Endodermal cell (in vitro differentiated cells): ENCODE data around the gene NATD1. TPM values are rescaled to one million over a fixed set of nuclear protein-coding genes. Genes with fewer than 3 reads are reported as not detected.
A peak's percentile ranks its signal among the peaks of the same experiment; 100 is the strongest.

Source experiments
- DNase-seq: peaks from one replicate; pipeline ENCODE4 v3.0.0-alpha.2; 2017
- H3K27ac ChIP-seq: 2 replicates; pipeline ENCODE4 v1.5.1; 2013; ENCODE audit warnings: mild to moderate bottlenecking, low read depth, low read length, moderate library complexity
- H3K27me3 ChIP-seq: 2 replicates; pipeline ENCODE4 v1.6.1; 2013; ENCODE audit warnings: mild to moderate bottlenecking, low read length, moderate library complexity; ENCODE audit not compliant: insufficient read depth, control insufficient read depth, poor library complexity, severe bottlenecking
- H3K36me3 ChIP-seq: 2 replicates; pipeline ENCODE4 v1.7.0; 2013; ENCODE audit warnings: mild to moderate bottlenecking, low read length, moderate library complexity; ENCODE audit not compliant: control insufficient read depth, insufficient read depth
- H3K4me1 ChIP-seq: one replicate; pipeline ENCODE4 v1.7.0; 2013; ENCODE audit warnings: low read length; ENCODE audit not compliant: control insufficient read depth, insufficient read depth
- H3K4me3 ChIP-seq: 2 replicates; pipeline ENCODE4 v1.5.1; 2013; ENCODE audit warnings: mild to moderate bottlenecking, low read length, moderate library complexity
- H3K9ac ChIP-seq: 2 replicates; pipeline ENCODE4 v1.6.1; 2013; ENCODE audit warnings: mild to moderate bottlenecking, low read length, moderate library complexity; ENCODE audit not compliant: poor library complexity, severe bottlenecking; ENCODE audit errors: extremely low read depth
- H3K9me3 ChIP-seq: 2 replicates; pipeline ENCODE4 v1.6.1; 2013; ENCODE audit warnings: mild to moderate bottlenecking, low read length, moderate library complexity; ENCODE audit not compliant: control insufficient read depth
- H3K27ac Mint-ChIP-seq: 2 replicates; pipeline ENCODE4 v1.8.0; 2020; ENCODE audit warnings: mixed read lengths
- H3K27me3 Mint-ChIP-seq: 2 replicates; pipeline ENCODE4 v1.8.0; 2021; ENCODE audit warnings: mild to moderate bottlenecking, mixed read lengths; ENCODE audit not compliant: insufficient read depth
- H3K36me3 Mint-ChIP-seq: 2 replicates; pipeline ENCODE4 v1.8.0; 2020; ENCODE audit warnings: low read depth, mixed read lengths
- H3K4me1 Mint-ChIP-seq: 2 replicates; pipeline ENCODE4 v1.8.0; 2020; ENCODE audit warnings: mixed read lengths
- H3K4me3 Mint-ChIP-seq: 2 replicates; pipeline ENCODE4 v1.8.0; 2020; ENCODE audit warnings: mild to moderate bottlenecking, moderate library complexity, mixed read lengths
- H3K9me3 Mint-ChIP-seq: 2 replicates; pipeline ENCODE4 v1.8.0; 2020; ENCODE audit warnings: mild to moderate bottlenecking, mixed read lengths
- WGBS, 2 experiments: methylation state at CpG; one replicate each; pipeline versions ENCODE4 v1.1.5 to v1.1.7; 2013; ENCODE audit warnings: missing lambda C conversion rate in 2 of 2, mixed read lengths in 1 of 2; ENCODE audit not compliant: insufficient coverage in 1 of 2, insufficient read length in 1 of 2; 5-methylcytosine and 5-hydroxymethylcytosine counted together
- total RNA-seq, 2 donors: library from RNA; stranded (reverse); fragmentation: NEBNext Ultra II Directional in 1 of 2; extraction: Animal tissue kit (Norgen Biotek cat#: 25700) in 1 of 2; gene quantifications; 2 replicates in 1 of 2; 3 replicates in 1 of 2; pipeline ENCODE4 v1.2.1, GENCODE V29; 2021
- TF ChIP-seq, protein P1 (sequence below): fragments of 200-600 bp; sonication (generic); conservative IDR thresholded peaks from 2 replicates; pipeline ENCODE4 v1.5.0; 2021; ENCODE audit warnings: antibody characterized with exemption, mild to moderate bottlenecking

The NATD1 gene
- total RNA-seq, 2 donors from 2014 or later: 12.2 to 17.2 TPM

DNA sequence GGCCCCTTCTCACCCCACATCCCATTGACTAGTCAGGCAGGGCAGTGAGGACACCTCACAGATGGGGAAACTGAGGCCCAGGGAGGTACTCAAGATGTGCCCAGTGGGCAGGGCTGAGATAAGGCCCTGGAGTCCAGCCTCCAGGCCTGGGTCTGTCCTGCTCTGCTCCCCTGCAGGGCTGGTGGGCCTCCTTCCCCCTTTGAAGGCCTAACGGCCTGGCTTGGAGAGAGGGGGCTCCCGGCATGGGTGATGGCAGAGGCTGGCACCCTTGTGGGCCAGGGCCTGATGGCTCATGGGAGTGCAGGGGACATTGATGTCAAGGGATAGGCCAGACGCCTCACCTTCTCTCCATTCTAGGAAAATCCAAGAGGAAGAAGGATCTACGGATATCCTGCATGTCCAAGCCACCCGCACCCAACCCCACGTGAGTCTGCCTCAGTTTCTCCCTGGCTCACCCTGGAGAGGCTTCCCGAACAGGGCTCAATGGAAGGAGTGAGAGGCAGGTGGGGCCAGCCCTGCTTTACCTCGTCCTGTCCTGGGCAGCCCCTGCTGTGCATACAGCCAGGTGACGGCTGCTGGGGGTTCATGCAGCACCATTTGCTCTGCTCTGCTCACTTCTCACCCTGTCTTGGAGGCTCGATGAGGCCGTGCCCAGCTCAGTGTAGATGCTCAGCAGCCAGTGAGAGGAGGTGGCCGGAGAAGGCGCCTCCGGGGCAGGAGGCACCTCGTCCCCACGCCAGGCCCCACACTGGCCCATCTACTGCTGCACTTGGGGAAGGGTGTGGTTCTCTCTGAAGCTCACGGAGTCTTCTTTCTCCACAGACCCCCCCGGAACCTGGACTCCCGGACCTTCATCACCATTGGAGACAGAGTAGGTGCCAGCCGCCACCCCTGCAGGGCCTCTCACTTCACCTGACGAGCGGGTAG, 45.1 kb upstream of the NATD1 start:
- Mint-ChIP-seq H3K27me3 (no peaks in the 10 kb centered on the region), H3K4me3 (no peak overlapping the region), H3K9me3 (peaks cover 96% of the 10 kb centered on the region), H3K4me1 (no peaks in the 10 kb centered on the region), H3K36me3 (peaks cover 34% of the 10 kb centered on the region), H3K27ac (peak overlapping the region; percentile 13)
- H3K27me3 ChIP-seq: no peaks in the 10 kb centered on the region
- no peak overlapping the region for H3K9ac ChIP-seq
- 78 to 85% methylated on average over 17 to 22 of the region's 22 CpGs for WGBS, 2 experiments
- H3K36me3 ChIP-seq: peaks cover 28% of the 10 kb centered on the region
- no peaks in the 10 kb centered on the region for H3K4me1 ChIP-seq
- no peak overlapping the region for H3K4me3 ChIP-seq
- H3K27ac ChIP-seq: no peak overlapping the region
- DNase-seq: no peak
- H3K9me3 ChIP-seq: no peaks in the 10 kb centered on the region
- TF ChIP-seq, protein P1, sequence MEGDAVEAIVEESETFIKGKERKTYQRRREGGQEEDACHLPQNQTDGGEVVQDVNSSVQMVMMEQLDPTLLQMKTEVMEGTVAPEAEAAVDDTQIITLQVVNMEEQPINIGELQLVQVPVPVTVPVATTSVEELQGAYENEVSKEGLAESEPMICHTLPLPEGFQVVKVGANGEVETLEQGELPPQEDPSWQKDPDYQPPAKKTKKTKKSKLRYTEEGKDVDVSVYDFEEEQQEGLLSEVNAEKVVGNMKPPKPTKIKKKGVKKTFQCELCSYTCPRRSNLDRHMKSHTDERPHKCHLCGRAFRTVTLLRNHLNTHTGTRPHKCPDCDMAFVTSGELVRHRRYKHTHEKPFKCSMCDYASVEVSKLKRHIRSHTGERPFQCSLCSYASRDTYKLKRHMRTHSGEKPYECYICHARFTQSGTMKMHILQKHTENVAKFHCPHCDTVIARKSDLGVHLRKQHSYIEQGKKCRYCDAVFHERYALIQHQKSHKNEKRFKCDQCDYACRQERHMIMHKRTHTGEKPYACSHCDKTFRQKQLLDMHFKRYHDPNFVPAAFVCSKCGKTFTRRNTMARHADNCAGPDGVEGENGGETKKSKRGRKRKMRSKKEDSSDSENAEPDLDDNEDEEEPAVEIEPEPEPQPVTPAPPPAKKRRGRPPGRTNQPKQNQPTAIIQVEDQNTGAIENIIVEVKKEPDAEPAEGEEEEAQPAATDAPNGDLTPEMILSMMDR: no peak

DNA sequence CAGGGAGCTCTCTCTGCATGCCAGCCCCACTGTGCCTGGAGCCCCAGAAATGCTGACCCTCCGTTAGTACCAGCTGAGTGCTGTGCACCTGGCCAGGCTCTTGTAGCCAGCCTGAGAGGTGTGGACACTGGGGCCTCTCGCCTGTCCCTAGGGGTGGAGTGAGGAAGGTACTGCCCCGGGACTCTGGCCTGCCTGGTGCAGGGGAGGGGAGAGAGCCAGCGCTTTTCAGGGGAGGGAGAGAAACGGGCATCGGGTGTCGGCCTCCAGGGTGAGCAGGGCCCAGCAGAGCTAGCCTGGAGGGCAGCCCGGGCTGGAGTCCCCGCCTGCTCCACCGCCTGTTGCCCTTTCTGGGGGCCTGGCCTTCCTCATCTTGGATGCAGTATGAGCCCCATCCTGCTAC, 44.4 kb upstream of the NATD1 start:
- H3K36me3 ChIP-seq: peaks cover 28% of the 10 kb centered on the region
- H3K9me3 ChIP-seq: no peaks in the 10 kb centered on the region
- Mint-ChIP-seq H3K4me3 (no peak overlapping the region), H3K9me3 (peaks cover 95% of the 10 kb centered on the region), H3K36me3 (peaks cover 30% of the 10 kb centered on the region), H3K27me3 (no peaks in the 10 kb centered on the region), H3K27ac (no peak overlapping the region), H3K4me1 (no peaks in the 10 kb centered on the region)
- no peak for DNase-seq
- no peak overlapping the region for H3K27ac ChIP-seq
- H3K4me3 ChIP-seq: no peak overlapping the region
- no peaks in the 10 kb centered on the region for H3K4me1 ChIP-seq
- WGBS, 2 experiments: 64 to 70% methylated on average over 6 to 10 of the region's 10 CpGs
- H3K27me3 ChIP-seq: no peaks in the 10 kb centered on the region
- TF ChIP-seq, protein P1: peak; percentile 22
- H3K9ac ChIP-seq: no peak overlapping the region

DNA sequence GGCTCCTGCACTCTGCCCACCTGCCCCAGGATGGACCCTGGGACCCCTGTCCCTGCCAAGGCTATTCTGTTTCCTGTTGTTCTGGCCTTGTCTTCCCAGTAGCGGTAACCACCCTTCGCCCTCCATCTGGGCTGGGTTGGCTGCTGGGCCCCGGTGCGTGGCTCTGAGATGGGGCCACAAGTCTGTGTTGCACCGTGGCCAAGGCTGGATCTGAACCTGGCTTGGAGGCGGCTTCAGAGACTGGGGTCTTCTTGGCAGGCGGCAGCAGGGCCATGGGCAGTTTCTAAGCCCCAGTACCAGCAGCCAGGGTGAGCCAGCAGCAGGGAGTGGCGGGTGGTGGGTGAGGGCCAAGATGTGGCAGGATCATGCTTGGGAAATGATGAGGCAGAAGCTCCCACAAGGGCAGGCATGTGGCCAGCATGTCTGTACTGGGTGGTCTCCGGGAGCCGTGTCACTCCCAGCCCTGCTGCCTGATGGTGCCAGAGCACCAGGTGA, 43.9 kb upstream of the NATD1 start:
- no peak overlapping the region for H3K9ac ChIP-seq

More for the DNA sequence above, 43.9 kb upstream of the NATD1 start:
- no peaks in the 10 kb centered on the region for H3K4me1 ChIP-seq
- no peak overlapping the region for H3K4me3 ChIP-seq
- Mint-ChIP-seq H3K4me3 (no peak overlapping the region), H3K27ac (no peak overlapping the region), H3K36me3 (peaks cover 28% of the 10 kb centered on the region), H3K9me3 (peaks cover 96% of the 10 kb centered on the region), H3K27me3 (no peaks in the 10 kb centered on the region), H3K4me1 (no peaks in the 10 kb centered on the region)
- no peaks in the 10 kb centered on the region for H3K27me3 ChIP-seq
- DNase-seq: no peak
- peaks cover 28% of the 10 kb centered on the region for H3K36me3 ChIP-seq
- WGBS, 2 experiments: 78 to 80% methylated on average over 9 to 10 of the region's 10 CpGs
- H3K27ac ChIP-seq: no peak overlapping the region
- TF ChIP-seq, protein P1: no peak
- no peaks in the 10 kb centered on the region for H3K9me3 ChIP-seq
